Thoracic aorta (tissue), 2 donors: Measurements from ENCODE around the gene GID8. TPM values are rescaled to one million over a fixed set of nuclear protein-coding genes. Genes with fewer than 3 reads are reported as not detected.

Source experiments
- ATAC-seq: fragments of 150-250 bp; one replicate; pipeline ENCODE4 v1.8.0; 2017; ENCODE audit warnings: low read depth; ENCODE audit not compliant: insufficient number of reproducible peaks, low FRiP score
- DNase-seq: peaks from one replicate; pipeline ENCODE4 v3.0.0-alpha.2; 2020; ENCODE audit warnings: low spot score
- H3K27ac ChIP-seq, 2 donors: fragments of 200-600 bp; sonication (generic); 1 replicate in 1 of 2; 2 replicates in 1 of 2; pipeline ENCODE4 v1.5.1; 2016; ENCODE audit warnings: mild to moderate bottlenecking in 2 of 2, moderate library complexity in 2 of 2
- H3K27me3 ChIP-seq: fragments of 200-600 bp; sonication (generic); replicated peaks from 2 replicates; pipeline ENCODE4 v1.6.0; 2016; ENCODE audit warnings: mild to moderate bottlenecking; ENCODE audit not compliant: insufficient read depth
- H3K36me3 ChIP-seq: fragments of 200-600 bp; sonication (generic); one replicate; pipeline ENCODE4 v1.5.1; 2016
- H3K4me1 ChIP-seq, 2 donors: fragments of 200-600 bp; sonication (generic); 1 replicate in 1 of 2; 2 replicates in 1 of 2; pipeline versions ENCODE4 v1.5.1 to v1.6.0; 2016; ENCODE audit warnings: low read depth in 2 of 2, mild to moderate bottlenecking in 1 of 2; ENCODE audit not compliant: control insufficient read depth in 1 of 2
- H3K4me3 ChIP-seq: fragments of 200-600 bp; sonication (generic); 2 replicates; pipeline ENCODE4 v1.5.1; 2016; ENCODE audit warnings: mild to moderate bottlenecking
- H3K9me3 ChIP-seq: fragments of 200-600 bp; sonication (generic); 2 replicates; pipeline ENCODE4 v1.5.1; 2016
- CTCF ChIP-seq: fragments of 200-600 bp; sonication (generic); IDR thresholded peaks from one replicate; pipeline ENCODE4 v1.5.1; 2019; ENCODE audit warnings: antibody characterized with exemption
- total RNA-seq, 2 donors: library from RNA; depleted of rRNA; stranded (reverse); fragments of >200 nt; gene quantifications; one replicate each; pipeline versions ENCODE4 v1.1.0 to v1.2.3, GENCODE V29; 2016

The GID8 gene
- total RNA-seq, 2 donors from 2014 or later, result 29.1 to 30.3 TPM

DNA sequence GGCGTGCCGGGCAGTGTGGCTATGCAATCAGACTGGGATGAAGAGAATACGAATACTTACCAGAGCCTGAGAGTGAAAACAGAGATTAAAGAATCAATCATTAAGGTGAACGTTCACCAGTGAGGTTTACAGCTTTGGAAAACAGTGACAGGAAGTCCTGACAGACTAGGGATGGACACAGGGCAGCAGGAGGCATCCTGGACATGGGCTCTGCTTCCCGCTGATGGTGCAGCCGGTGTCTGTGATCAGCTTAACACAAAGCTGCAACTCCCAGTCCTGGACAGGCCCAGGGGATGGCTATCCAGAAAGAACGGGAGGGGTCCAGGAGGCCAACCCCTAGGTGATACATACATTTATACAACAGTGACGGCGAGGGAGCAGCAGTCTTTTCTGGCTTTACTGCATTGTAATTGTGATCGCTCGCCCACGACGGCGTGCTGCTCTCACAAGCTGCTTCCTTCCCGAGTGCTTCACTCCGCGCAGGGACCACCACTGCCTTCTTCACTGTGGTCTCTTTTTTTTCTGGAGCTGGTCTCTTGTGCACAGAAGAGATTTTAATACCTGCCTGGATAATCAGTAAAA lies 32.3 kb upstream of the GID8 start:
- no peak overlapping the region for H3K27ac ChIP-seq
- DNase-seq (no peak), ATAC-seq (no peak)
- H3K9me3 ChIP-seq, result no peaks in the 10 kb centered on the region
- no peaks in the 10 kb centered on the region for H3K27me3 ChIP-seq
- H3K4me1 ChIP-seq, result peaks cover 5 to 19% of the 10 kb centered on the region in 2 donors
- H3K4me3 ChIP-seq, result no peak overlapping the region
- H3K36me3 ChIP-seq, result peaks cover 79% of the 10 kb centered on the region
- no peak for TF ChIP-seq CTCF

DNA sequence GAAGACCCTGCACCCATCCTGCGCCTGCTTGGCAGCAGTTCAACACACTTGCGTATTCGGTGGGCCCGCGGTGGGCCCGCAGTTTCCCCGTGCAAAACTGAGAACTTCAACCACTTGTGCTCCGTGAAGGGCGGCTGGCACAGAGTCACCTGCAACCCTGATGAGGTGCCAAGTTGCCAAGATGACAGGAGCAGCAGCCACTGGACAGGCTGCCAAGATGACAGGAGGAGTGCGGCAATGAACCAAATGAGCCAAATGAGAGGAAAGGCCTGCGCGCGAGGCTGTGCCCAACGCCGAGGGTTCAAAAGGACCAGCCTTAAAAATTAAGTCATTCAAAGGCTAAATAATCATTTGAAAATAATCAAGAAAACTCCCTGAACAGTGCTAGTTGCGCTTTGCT lies 31.7 kb upstream of the GID8 start:
- DNase-seq (no peak), ATAC-seq (no peak)
- Histone ChIP-seq H3K36me3 (peaks cover 85% of the 10 kb centered on the region), H3K27me3 (no peaks in the 10 kb centered on the region), H3K4me1 (peaks cover 5 to 17% of the 10 kb centered on the region in 2 donors), H3K27ac (no peak overlapping the region), H3K9me3 (no peaks in the 10 kb centered on the region), H3K4me3 (no peak overlapping the region)
- no peak for TF ChIP-seq CTCF

- no peaks in the 10 kb centered on the region for H3K27me3 ChIP-seq
- no peak overlapping the region for H3K27ac ChIP-seq
- ATAC-seq (no peak), DNase-seq (no peak)
- peaks cover 91% of the 10 kb centered on the region for H3K36me3 ChIP-seq
- no peaks in the 10 kb centered on the region for H3K9me3 ChIP-seq
- TF ChIP-seq CTCF, result no peak
- H3K4me3 ChIP-seq, result no peak overlapping the region
- H3K4me1 ChIP-seq, result peaks cover 5 to 17% of the 10 kb centered on the region in 2 donors
These were observed 31.1 kb upstream of the GID8 start for GRCh38 chr20:62906647-62907375.

GRCh38 chr20:62907384-62908317 lies 30.3 kb upstream of the GID8 start:
- ATAC-seq (no peak), DNase-seq (no peak)
- H3K9me3 ChIP-seq, result no peaks in the 10 kb centered on the region
- H3K27ac ChIP-seq, result no peak overlapping the region
- no peak for TF ChIP-seq CTCF
- peaks cover 92% of the 10 kb centered on the region for H3K36me3 ChIP-seq
- H3K27me3 ChIP-seq, result no peaks in the 10 kb centered on the region
- H3K4me3 ChIP-seq, result no peak overlapping the region
- H3K4me1 ChIP-seq, result peaks cover 5 to 21% of the 10 kb centered on the region in 2 donors
